Raji (cell line): Measurements from ENCODE around the gene GRIK1.

Experiments
- POLR2A ChIP-seq: IDR thresholded peaks from 2 replicates; pipeline ENCODE4 v1.6.1; 2011; ENCODE audit warnings: low read depth, low read length, control low read depth; ENCODE audit not compliant: insufficient read depth

The GRIK1 gene

GRCh38 chr21:29520171-29520570 lies 419.6 kb downstream of the GRIK1 start:
- no peak for TF ChIP-seq POLR2A

- no peak for TF ChIP-seq POLR2A
Measured at GRCh38 chr21:29514652-29515247, 425.0 kb downstream of the GRIK1 start.

GRCh38 chr21:29513535-29513934 lies 426.3 kb downstream of the GRIK1 start:
- no peak for TF ChIP-seq POLR2A

- TF ChIP-seq POLR2A = no peak
Measured at GRCh38 chr21:29511096-29511495, 428.7 kb downstream of the GRIK1 start.

DNA sequence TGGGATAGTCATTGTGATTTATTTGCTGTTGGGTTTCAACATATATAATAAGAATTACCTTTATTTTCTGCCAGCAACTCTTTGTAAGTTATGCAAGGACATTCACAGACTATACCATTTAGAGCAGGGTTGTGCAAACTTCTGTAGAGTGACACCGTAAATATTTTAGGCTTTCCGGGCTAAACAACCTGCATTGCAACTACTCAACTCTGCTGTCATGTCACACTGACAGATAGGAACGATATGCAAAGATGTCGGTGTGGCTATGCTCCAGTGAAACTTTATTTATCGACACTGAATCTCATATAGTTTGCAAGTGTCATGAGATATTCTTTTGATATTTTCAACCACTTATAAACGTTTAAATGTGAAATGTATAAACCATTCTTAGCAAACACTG lies 430.7 kb downstream of the GRIK1 start:
- TF ChIP-seq POLR2A = no peak

GRCh38 chr21:29508301-29508700 lies 431.5 kb downstream of the GRIK1 start:
- no peak for TF ChIP-seq POLR2A

DNA sequence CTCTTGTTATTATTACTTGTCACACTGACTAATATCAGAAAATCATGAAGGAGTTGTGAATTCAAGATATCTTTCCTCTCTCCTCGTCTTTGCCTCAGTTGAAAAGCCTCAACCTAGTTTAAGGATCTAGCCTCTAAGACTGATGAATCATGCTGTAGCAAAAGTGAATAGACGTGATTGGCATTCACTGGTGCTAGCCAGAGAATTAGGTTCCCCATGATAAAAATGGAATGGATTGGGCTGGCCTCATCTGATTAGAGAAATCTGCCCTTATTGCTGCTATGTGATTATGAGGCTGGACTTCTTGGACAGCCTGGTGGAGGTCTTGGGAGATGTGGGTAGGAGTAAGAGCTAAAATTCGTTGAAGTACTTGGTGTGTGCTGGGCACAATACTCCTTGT lies 432.8 kb downstream of the GRIK1 start:
- TF ChIP-seq POLR2A = no peak

DNA sequence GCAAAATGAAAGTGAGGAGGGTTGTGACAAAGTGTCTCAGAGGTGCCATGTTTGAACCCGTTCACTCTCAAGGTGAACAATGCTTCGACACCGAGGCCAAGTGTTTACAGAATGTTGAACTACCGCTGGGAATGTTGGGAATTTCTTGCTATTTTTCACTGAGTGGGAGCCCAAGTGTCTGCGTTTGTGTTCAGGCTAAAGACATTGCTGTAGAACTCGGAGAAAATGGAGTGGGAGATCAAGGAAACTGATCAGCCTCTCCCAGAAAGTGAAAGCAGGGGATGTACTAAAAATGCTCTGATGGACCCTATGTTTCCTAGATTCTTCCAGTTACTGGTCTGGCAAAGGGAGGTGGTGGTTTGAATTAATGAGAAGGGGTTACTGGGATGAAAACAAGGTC lies 433.6 kb downstream of the GRIK1 start:
- TF ChIP-seq POLR2A = no peak

DNA sequence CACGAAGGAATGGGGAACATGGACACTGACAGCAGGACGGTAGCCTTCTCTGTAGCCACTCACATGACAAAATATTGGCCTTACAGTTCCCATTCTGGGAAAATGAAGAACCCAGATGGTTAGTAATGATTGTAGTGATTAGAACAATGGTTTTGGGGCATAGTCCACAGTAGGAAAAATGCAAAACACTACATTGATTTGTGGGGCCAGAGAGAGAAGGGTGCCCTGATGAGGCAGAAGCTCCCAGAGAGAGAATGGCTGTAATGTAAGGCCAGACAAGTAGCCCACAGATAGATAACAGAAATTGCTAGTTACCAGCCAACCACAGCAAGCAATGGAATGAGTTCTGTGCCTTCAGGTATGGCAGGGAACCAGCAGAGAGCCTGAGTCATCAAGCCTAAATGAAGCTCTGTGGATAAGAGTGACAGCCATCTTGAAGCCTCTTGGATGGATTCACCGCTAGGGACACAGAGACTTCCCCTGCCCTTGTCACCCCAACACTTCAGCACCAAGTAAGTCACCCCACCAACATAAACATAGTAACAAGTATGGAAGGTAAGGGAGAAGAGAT lies 435.0 kb downstream of the GRIK1 start:
- TF ChIP-seq POLR2A = no peak

DNA sequence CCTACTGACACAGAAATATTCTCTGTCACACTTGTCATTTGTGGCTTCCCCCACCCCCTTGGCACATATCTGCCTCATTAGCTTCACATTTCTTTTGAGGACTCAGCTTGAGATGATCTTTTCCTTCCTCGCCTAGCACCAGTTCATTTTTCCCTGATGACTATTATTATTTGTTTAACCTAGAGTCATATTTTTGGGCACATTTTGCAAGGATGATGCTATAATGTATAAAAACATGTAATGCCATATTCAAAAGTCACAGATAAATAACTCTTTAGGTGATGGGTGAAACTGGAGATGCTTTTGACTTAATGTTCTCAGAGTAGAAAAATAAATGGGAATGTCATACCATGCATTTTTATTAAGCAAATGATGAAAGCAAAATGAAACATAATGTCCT lies 438.3 kb downstream of the GRIK1 start:
- no peak for TF ChIP-seq POLR2A

DNA sequence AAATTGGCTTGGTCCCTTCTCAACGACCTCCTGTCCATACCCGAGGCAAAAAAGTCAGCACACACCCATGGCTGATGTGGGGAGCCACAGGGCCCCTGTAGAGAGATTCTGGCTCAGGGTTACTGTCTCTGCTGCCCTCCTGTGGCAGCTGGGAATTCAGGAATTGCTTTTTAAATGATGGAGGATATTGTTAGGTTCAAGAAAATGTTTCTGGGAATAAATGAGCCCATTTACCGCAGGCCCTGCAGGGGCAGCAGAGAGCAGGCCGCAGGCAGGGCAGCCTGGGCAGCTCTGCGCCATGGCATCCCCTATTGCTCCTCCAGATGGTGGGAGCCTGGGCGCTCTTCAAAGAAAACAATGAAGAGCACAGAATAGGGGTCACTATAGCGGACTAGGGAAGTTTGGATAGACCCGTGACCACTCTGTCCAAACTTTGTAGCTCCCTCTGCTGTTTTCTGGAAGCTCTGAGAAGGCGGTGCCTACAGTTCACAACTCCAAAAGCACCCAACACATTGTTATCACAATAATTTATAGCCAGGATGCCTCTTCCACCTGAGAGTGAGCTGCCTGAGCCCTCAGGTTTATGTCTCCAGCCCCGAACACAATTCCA lies 440.0 kb downstream of the GRIK1 start:
- TF ChIP-seq POLR2A = no peak

DNA sequence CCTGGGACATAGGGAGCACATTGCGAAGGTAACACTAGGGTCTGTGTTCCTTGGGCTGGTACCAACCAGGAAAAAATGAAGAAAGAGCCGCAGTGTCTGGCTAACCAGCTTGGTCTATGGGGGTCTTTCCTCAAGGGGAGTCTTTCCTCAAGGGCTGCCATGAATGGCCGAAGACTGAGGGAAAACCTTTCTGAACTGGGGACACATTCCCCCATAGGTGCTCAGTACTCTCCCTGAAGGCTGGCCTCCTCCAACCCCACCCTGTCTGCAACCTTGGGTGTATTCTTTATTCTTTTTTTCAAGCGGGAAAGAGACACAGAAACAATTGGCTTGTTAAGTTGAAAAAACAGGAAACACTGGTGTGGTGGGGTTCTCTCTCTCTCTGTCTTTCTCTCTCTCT lies 440.6 kb downstream of the GRIK1 start:
- TF ChIP-seq POLR2A = no peak

DNA sequence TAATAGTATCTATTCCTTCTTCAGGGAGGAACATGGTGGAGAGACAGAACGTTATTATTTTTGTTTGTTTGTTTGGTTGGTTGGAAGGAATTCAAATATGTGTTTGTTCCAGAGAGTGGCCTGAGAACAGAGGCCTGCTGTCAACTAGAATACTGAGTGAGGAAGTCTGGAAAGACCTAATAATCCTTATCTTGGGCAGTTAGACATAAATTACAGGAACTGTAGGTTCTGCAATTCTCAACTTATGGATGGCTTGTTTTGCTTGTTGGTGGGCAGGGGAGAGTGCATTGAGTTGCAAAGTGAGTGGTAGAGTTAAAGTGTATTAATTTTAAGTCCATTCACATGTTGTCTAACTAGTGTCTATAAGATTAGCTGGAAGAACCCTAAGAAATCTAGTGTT lies 443.5 kb downstream of the GRIK1 start:
- TF ChIP-seq POLR2A = no peak

DNA sequence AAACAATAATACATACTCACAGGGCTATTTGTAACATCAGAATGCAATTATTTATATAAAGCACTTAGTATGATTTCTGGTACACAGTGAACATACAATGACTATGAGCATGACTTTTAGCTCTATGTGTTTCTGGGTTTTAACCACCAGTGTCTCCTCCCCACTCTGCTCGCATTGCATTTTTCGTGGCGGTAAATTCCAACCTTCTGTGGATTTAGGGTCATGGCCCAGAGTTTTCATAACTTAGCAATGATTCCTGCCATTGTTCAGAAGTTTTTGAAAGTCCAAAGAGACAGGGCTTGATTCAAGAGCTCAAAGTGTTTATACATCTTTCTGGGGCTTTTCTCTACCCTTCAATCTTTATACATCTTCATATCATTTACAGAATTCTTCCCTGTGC lies 449.8 kb downstream of the GRIK1 start:
- TF ChIP-seq POLR2A = no peak

DNA sequence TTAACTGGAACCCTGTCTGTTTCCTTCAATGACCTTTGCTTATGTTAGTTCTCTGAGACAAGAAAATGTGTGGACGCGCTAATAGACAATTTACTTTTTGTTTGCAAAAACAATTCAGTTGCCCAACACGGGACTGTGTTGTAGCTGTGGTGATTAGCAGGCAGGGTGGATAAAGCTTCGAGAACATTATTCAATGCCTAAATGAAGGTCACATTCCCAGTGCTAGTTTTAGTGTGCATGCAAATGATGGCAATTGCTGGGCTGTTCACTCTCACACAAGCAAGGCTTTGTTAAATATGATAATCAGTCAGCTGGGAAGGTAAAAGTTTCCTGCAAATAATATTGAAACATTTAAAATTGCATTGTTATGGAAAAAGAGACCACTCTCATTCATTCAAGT lies 452.6 kb downstream of the GRIK1 start:
- no peak for TF ChIP-seq POLR2A
